CD4-positive, alpha-beta T cell treated with Interleukin-4 for 1 hour (primary cell): ENCODE measurements around the gene RAB10.

ENCODE experiments used
- DNase-seq, 2 donors: peaks; one replicate each; pipeline ENCODE4 v3.0.0-alpha.2; 2020 to 2022

The RAB10 gene

DNA sequence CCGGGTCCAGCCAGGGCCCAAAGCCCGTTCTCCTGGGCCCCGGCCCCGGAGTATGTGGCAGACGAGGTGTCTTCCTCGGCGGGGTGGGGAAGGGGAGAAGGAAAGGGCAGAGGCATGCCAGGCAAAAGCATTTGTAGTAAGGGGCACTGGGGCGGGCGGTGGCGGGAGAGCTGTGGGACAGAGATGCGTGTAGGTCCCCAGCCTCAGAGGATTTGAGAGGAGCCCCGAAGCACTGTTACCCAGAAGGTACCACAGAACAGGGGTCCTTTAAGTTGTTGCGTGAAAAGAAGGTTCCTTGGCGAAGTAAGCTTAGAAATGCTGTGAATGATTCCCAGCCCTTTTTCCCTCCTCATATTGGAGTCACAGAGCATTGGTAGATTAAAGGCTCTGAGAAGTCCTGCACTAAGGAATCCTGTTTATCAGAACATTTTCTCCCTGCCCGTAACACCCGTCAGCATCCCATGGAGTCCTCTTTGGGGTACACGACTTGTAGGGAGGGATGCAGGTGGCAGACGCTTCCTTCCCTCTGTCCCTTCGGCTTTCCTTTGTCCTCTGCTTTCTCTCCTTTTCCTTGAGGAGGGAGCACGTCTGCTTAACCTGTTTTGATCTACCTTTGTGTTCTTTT, 151.5 kb downstream of the RAB10 start:
- no peak for DNase-seq

DNA sequence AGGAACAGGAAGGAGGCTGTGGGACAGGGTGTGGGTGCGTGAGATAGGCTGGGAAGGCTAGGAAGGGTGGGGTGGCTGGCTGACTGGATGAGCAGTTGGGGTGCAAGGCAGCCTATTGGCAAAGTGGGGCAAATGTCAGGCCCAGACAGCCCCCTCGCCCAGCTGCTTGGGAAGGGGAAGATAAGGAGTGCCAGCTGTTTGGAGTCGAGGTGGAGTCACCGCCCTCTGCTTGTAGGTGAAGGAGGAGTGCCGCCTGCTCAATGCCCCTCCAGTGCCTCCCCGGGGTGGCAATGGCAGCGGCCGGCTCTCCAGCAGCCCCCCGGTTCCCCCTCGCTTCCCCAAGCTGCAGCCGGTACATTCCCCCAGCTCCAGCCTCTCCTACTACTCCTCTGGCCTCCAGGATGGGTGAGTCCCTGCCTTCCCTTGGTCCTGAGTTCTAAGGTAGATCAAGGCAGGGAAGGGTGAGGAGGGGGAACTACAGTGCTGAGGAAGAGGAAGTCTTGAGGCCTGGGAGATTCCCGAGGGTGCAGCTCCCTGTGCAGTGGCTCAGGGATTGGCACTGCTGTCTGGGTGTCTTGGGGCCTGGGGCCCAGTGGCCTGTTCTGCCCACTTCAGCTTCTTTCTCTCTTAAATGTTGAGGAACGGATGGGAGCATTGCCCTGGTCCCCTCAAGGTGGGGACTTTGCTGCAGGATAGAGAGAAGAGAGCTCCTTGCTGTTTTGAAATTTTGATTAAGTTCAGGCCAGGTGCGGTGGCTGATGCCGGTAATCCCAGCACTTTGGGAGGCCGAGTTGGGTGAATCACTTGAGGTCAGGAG, 152.3 kb downstream of the RAB10 start:
- no peak for DNase-seq
